ENCODE results near the gene LRRC4C.

DNA sequence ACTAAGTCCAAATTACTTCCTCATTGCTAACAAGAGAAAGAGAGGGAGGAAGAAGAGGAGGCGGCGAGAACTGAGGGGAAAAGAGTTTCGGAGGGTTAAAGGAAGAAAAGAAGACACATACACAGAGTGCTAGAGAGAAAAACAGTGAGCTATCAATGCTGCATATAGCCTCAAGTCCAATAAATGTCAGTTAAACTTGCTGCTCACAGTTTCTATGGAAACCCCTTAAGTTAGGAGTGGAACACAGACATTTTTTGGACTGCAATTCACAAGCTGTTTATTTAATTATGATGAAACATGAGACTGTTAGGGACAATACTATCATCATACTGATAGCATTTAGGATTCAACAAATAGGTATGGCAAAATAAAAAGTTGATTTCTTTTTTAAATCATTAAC is 1320.4 kb downstream of the LRRC4C start:
- no peak for TF ChIP-seq EZH2 (IDR thresholded peaks at IDR 0.05; ENCODE audit: borderline replicate concordance, low read depth, low read length, severe bottlenecking)
- TF ChIP-seq, protein P1, sequence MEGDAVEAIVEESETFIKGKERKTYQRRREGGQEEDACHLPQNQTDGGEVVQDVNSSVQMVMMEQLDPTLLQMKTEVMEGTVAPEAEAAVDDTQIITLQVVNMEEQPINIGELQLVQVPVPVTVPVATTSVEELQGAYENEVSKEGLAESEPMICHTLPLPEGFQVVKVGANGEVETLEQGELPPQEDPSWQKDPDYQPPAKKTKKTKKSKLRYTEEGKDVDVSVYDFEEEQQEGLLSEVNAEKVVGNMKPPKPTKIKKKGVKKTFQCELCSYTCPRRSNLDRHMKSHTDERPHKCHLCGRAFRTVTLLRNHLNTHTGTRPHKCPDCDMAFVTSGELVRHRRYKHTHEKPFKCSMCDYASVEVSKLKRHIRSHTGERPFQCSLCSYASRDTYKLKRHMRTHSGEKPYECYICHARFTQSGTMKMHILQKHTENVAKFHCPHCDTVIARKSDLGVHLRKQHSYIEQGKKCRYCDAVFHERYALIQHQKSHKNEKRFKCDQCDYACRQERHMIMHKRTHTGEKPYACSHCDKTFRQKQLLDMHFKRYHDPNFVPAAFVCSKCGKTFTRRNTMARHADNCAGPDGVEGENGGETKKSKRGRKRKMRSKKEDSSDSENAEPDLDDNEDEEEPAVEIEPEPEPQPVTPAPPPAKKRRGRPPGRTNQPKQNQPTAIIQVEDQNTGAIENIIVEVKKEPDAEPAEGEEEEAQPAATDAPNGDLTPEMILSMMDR (IDR thresholded peaks at IDR 0.05; ENCODE audit: borderline replicate concordance, extremely low read depth, low read length, poor library complexity, severe bottlenecking): no peak
